ENCODE measurements around the gene STRN4.

The STRN4 gene

GRCh38 chr19:46742926-46743480 is 3.2 kb downstream of the STRN4 start:
- DNase-seq, result no peak

- DNase-seq, result no peak
Observed at GRCh38 chr19:46741447-46741846, 4.8 kb downstream of the STRN4 start.

- DNase-seq, result no peak
Observed at GRCh38 chr19:46739290-46739771, 6.9 kb downstream of the STRN4 start.

DNA sequence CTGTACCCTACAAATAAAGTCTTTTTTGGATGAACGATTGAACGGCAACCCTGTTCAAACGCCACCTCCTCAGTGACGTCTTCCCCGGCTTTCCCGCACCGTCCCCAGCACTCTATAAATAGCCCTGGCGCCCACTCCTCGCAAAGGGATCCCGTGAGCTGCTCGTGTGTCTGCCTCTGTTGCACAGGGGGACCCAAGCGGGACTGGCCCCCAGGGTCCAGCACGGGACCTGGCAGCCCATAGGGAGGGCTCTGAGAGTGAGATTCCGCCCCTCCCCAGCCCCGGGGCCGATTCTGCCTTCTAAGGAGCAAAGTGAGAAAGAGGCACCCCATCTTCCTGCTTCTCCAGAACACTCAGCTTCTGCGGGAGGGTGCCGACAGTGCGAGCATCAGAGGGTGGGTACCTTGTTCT is 8.5 kb downstream of the STRN4 start:
- DNase-seq, result no peak

- DNase-seq, result no peak
Observed at GRCh38 chr19:46737298-46737654, 9.0 kb downstream of the STRN4 start.

- no peak for DNase-seq
Observed at GRCh38 chr19:46736531-46737297, 9.5 kb downstream of the STRN4 start.

GRCh38 chr19:46733690-46734292 is 12.5 kb downstream of the STRN4 start:
- DNase-seq, result no peak

DNA sequence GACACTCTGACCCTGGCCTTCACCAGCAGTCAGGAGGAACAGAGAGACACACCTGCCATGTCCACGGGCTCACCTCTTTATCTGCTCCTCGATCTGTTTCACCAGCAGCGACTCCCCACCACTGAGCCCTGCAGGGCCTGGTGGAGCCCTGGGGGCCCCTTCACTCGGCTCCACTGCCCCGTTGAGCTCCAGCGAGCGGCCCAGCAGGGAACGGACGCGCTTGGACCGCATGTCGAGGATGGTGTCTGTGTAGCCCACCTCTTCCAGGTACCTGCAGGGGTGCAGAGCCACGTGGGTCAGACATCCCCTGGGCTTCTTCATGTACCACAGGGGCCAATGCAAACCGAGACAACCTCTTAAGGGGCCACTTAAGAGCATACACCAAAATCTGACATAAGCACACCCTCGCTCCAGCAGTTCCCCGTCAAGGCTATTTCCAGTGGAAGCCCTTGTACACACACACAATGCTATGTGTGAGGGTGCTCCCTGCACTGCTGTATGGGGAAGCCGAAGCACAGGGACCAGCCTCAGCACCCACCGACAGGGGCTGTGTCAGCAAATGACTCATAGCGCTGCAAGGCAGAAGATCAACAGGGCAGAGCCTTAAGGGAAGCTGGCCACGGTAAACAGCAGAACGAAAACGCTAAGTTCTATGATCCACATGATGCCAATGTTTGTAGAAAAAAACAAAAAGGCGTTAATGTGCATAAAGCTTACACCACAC is 13.1 kb downstream of the STRN4 start:
- no peak for DNase-seq

DNA sequence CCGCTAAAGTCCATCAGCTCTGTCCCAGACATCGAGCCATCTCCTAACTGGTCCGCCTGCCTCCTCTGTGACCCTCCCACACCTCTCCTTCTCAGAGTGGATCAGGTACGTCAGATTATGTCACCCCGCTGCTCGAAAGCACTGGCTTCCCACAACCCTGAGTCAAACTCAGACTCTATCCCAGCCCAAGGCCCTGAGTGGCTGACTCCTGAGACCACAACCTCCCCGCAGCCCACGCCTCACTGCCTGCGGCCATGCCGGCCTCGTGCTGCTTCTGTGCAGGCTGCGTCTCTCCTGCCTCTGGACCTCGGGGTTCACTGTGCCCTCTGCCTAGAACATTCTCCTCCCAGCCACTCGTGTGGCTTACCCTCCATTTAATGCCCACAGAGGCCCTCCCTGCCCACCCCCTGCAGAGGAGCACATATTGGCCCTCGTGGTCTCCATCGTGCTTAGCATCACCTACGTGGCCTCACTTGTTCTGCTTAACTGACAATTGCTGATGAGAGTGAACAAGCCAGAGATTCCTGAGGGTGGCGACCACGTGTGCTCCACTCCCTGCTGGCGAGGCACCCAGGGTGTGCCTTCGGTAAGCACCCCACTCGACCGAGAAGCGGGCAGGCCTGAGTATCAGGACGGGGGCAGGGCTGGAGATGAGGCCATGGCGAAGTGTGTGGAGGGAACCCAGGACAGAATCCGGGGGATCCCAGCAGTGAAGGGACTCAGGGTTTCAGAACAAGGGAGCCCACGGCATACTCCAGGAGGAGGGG is 13.9 kb downstream of the STRN4 start:
- no peak for DNase-seq

GRCh38 chr19:46731584-46731983 is 14.7 kb downstream of the STRN4 start:
- DNase-seq, result no peak

- DNase-seq, result no peak
Observed at GRCh38 chr19:46731007-46731501, 15.2 kb downstream of the STRN4 start.

- DNase-seq, result no peak
Observed at GRCh38 chr19:46730595-46730994, 15.7 kb downstream of the STRN4 start.

- no peak for DNase-seq
Observed at GRCh38 chr19:46730187-46730586, 16.1 kb downstream of the STRN4 start.

- DNase-seq, result no peak
Observed at GRCh38 chr19:46729696-46730095, 16.6 kb downstream of the STRN4 start.

DNA sequence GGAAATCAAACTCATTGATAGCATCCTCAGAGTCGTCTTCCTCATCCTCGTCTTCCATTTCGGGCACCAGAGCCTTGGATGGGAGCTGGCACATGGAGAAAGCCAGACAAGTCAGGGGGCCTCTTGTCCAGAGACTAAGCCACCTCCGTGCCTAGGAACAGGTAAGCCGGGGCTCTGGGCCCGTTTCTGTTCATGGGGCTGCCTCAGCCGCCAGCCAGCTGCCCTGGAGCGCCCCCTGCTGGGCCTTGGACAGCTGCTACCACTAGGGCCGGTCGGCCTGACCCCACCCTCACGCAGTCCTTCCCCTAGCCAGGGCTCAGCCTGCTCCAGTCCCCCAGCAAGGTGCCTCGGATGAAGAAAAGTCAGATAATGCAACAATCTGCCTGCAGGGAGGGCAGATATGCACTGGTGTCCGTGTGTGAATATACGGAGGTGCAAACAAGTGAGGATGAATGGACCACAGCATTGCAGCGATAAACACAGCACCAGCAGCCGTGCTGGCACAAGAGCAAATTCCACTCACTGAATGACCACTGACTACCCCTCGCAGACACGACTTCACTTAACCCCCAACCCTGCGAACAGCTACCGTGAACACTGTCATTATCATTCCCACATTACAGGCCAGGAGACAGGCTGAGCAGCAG is 17.4 kb downstream of the STRN4 start:
- peak in 1 of 2 experiments; percentile 21 for DNase-seq

GRCh38 chr19:46728208-46728607 is 18.0 kb downstream of the STRN4 start:
- no peak for DNase-seq

DNA sequence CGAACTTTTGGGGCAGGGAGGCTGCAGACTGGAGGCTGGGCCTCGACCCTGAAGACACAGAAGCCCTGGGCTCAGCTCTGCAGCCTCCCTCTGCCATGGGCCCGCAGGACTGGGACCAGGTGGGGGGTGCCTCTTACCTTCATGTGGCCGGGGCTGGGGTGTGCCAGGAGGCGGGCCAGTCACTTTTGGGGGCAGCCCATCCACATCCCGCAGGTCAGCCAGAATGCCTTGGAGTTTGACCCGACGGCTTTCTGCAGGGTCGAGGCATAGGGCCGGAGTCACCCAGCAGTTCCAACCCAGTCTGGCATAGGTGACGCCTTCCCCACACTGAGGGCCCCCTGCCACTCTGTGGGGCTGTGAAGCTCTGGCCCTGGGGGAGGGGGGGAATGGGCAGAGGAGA is 18.5 kb downstream of the STRN4 start:
- DNase-seq, result no peak

- no peak for DNase-seq
Observed at GRCh38 chr19:46726971-46727501, 19.2 kb downstream of the STRN4 start.

DNA sequence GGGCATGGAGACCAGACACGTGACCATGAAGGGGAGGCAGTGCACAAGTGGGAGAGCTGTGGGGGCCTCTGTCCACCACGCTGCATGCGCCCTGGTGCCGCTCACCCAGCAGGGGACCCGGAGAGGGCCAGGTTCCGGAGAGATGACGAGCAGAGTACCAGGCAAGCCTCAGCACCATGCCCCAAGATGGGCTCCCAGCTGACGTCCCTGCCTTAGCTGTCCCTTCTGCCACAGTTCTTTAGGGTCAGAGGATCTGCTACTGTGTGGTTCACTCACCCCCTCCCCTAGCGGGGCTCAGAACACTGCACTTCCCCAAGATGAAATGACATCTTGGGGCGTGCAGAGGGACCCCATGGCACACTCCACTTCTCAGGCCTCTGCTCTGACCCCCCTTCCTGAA is 19.7 kb downstream of the STRN4 start:
- DNase-seq, result no peak

DNA sequence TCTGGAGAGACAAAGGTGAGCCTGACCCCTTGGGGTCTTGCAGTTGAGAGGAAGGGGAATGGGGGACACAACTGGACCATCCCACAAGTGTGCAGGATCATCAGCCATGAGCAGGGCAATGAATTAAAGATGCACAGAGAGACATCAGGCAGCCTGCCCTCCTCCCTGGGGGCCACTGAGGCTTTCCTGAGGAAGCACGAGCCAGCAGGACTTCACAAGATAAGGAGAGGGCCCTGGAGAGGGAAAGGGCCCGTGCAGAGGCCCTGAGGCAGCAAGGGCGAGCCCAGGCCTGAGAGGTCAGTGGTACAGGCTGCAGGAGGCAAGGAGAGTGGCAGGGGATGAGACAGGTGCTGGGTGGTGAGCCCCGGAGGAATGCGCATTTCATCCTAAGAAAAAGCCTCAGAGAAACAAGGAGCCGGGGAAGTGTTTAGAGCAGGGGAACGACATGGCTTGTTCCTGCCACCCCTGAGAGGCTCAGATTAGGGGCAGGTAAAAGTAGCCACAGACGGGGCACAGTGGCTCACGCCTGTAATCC is 20.3 kb downstream of the STRN4 start:
- DNase-seq, result no peak

GRCh38 chr19:46725036-46725820 is 21.0 kb downstream of the STRN4 start:
- DNase-seq, result no peak

Measured in NCI-H2081 (cell line).